GM12878 (cell line): ENCODE data around the gene COL6A3. TPM values are rescaled to one million over a fixed set of nuclear protein-coding genes. Genes with fewer than 3 reads are reported as not detected.

ENCODE experiments used
- ATAC-seq: fragments of 200-7000 bp; cut with Tn5 transposase; 3 replicates; pipeline ENCODE4 v1.9.1; 2020; ENCODE audit warnings: mild to moderate bottlenecking, moderate library complexity
- BruUV-seq: library from RNA; stranded (reverse); fragments of 400-500 nt; replicated peaks from 2 replicates; lab custom pipeline; 2021; lab: Mats Ljungman, UMichigan
- CTCF ChIA-PET: fragments of 300-600 bp; sonication (Branson Sonifier 250); formaldehyde crosslinking; extraction: SDS; loops from one replicate; lab custom pipeline; 2021; ENCODE audit warnings: inconsistent platforms; lab: Yijun Ruan, JAX
- POLR2A ChIA-PET: fragments of 350-600 bp; formaldehyde crosslinking; extraction: SDS; loops from one replicate; lab custom pipeline; 2021; ENCODE audit warnings: inconsistent platforms; lab: Charles Lee
- RAD21 ChIA-PET: fragments of 300-600 bp; sonication (Branson Sonifier 250); formaldehyde crosslinking; loops from one replicate; lab custom pipeline; 2023; ENCODE audit warnings: antibody characterized with exemption; ENCODE audit not compliant: unreplicated experiment; lab: Charles Lee
- SMC1A ChIA-PET: fragments of 300-600 bp; sonication (Branson Sonifier 250); formaldehyde crosslinking; loops from one replicate; lab custom pipeline; 2023; ENCODE audit not compliant: unreplicated experiment, uncharacterized antibody; lab: Charles Lee
- DNase-seq: peaks from one replicate; pipeline ENCODE4 v3.0.0-alpha.2; 2011; ENCODE audit warnings: low read depth, low spot score
- FAIRE-seq: peaks from 3 replicates; lab custom pipeline; 2011; peaks lifted over from hg19 to GRCh38; lab: Jason Lieb, UNC
- H2AFZ ChIP-seq: 2 replicates; pipeline ENCODE4 v1.6.0; 2011; ENCODE audit warnings: low read depth, low read length, control low read depth; ENCODE audit not compliant: control insufficient read depth
- H3K27ac ChIP-seq: 2 replicates; pipeline ENCODE4 v1.5.1; 2011; ENCODE audit warnings: control low read depth; ENCODE audit not compliant: control insufficient read depth, insufficient read depth
- H3K27me3 ChIP-seq, 2 experiments: replicated peaks in 1 of 2; 2 replicates each; pipeline versions ENCODE4 v1.6.0 to v1.6.1; 2011; ENCODE audit warnings: low read length in 1 of 2; ENCODE audit not compliant: control insufficient read depth in 2 of 2, insufficient read depth in 2 of 2
- H3K36me3 ChIP-seq, 2 experiments: 2 replicates each; pipeline ENCODE4 v1.5.1; 2011; ENCODE audit warnings: low read length in 1 of 2; ENCODE audit not compliant: control insufficient read depth in 2 of 2, insufficient read depth in 2 of 2
- H3K4me1 ChIP-seq: 2 replicates; pipeline ENCODE4 v1.6.1; 2011; ENCODE audit warnings: mild to moderate bottlenecking, low read length, moderate library complexity, mixed read lengths; ENCODE audit not compliant: control insufficient read depth, insufficient read depth
- H3K4me2 ChIP-seq: 2 replicates; pipeline ENCODE4 v1.6.0; 2011; ENCODE audit warnings: control low read depth; ENCODE audit not compliant: control insufficient read depth, insufficient read depth
- H3K4me3 ChIP-seq: fragments of 200-600 bp; sonication (generic); 2 replicates; pipeline ENCODE4 v1.5.1; 2016
- H3K79me2 ChIP-seq: 2 replicates; pipeline ENCODE4 v1.6.0; 2011; ENCODE audit warnings: low read length; ENCODE audit not compliant: control insufficient read depth, insufficient read depth
- H3K9ac ChIP-seq: 2 replicates; pipeline ENCODE4 v1.8.0; 2011; ENCODE audit warnings: low read length, control low read depth, mixed read lengths; ENCODE audit not compliant: control insufficient read depth, insufficient read depth
- H3K9me3 ChIP-seq: replicated peaks from 3 replicates; pipeline ENCODE4 v1.5.1; 2011; ENCODE audit warnings: mild to moderate bottlenecking, low read length; ENCODE audit not compliant: control insufficient read depth, insufficient read depth
- H4K20me1 ChIP-seq: 2 replicates; pipeline ENCODE4 v1.6.0; 2011; ENCODE audit not compliant: control insufficient read depth, insufficient read depth
- CHD4 ChIP-seq: fragments of 200-600 bp; sonication (generic); IDR thresholded peaks from 2 replicates; pipeline ENCODE4 v1.6.1; 2016; ENCODE audit warnings: mild to moderate bottlenecking
- E2F8 ChIP-seq: fragments of 450-650 bp; IDR thresholded peaks from 2 replicates; pipeline ENCODE4 v1.6.1; 2018; ENCODE audit warnings: mild to moderate bottlenecking, low read depth, moderate library complexity; ENCODE audit not compliant: partially characterized antibody
- FOXK2 ChIP-seq: fragments of 450-650 bp; IDR thresholded peaks from 2 replicates; pipeline ENCODE4 v1.6.1; 2017; ENCODE audit warnings: mild to moderate bottlenecking, moderate library complexity
- HCFC1 ChIP-seq: fragments of 150-350 bp; IDR thresholded peaks from 2 replicates; pipeline ENCODE4 v1.6.1; 2014; ENCODE audit warnings: low read length
- HDAC2 ChIP-seq: fragments of 200-600 bp; sonication (generic); IDR thresholded peaks from 2 replicates; pipeline ENCODE4 v1.6.1; 2017
- JUND ChIP-seq: IDR thresholded peaks from 2 replicates; pipeline ENCODE4 v1.6.1; 2012; ENCODE audit warnings: low read depth, mild to moderate bottlenecking, low read length, improper control_type of control experiment, moderate library complexity
- KLF5 ChIP-seq: fragments of 450-650 bp; IDR thresholded peaks from 2 replicates; pipeline ENCODE4 v1.6.1; 2014; ENCODE audit warnings: mild to moderate bottlenecking; ENCODE audit not compliant: partially characterized antibody
- NBN ChIP-seq: fragments of 450-650 bp; IDR thresholded peaks from 2 replicates; pipeline ENCODE4 v1.6.1; 2016
- NFYA ChIP-seq: IDR thresholded peaks from 2 replicates; pipeline ENCODE4 v1.6.1; 2011; ENCODE audit warnings: low read depth, mild to moderate bottlenecking, low read length, improper control_type of control experiment, borderline replicate concordance
- PAX8 ChIP-seq: fragments of 450-650 bp; IDR thresholded peaks from 2 replicates; pipeline ENCODE4 v1.6.1; 2017; ENCODE audit warnings: mild to moderate bottlenecking, moderate library complexity
- POLR2AphosphoS5 ChIP-seq: IDR thresholded peaks from 2 replicates; pipeline ENCODE4 v1.6.1; 2011; ENCODE audit warnings: mild to moderate bottlenecking, low read length, inconsistent platforms
- RAD21 ChIP-seq: IDR thresholded peaks from 2 replicates; pipeline ENCODE4 v1.6.1; 2011; ENCODE audit warnings: mild to moderate bottlenecking, low read depth, low read length, moderate library complexity; ENCODE audit not compliant: insufficient read depth
- REST ChIP-seq: IDR thresholded peaks from 2 replicates; pipeline ENCODE4 v1.6.1; 2012; ENCODE audit warnings: mild to moderate bottlenecking, low read depth, low read length
- SMAD1 ChIP-seq: fragments of 450-650 bp; IDR thresholded peaks from 2 replicates; pipeline ENCODE4 v1.6.1; 2018; ENCODE audit warnings: mild to moderate bottlenecking, low read depth; ENCODE audit not compliant: partially characterized antibody
- SMAD5 ChIP-seq: IDR thresholded peaks from 2 replicates; pipeline ENCODE4 v1.6.1; 2016; ENCODE audit warnings: antibody characterized with exemption, low read depth
- SP1 ChIP-seq: IDR thresholded peaks from one replicate; pipeline ENCODE4 v1.6.1; 2011; ENCODE audit warnings: low read depth, low read length
- SUZ12 ChIP-seq: fragments of 200-600 bp; sonication (generic); IDR thresholded peaks from one replicate; pipeline ENCODE4 v1.6.1; 2018; ENCODE audit warnings: antibody characterized with exemption, mild to moderate bottlenecking; ENCODE audit not compliant: unreplicated experiment
- YBX1 ChIP-seq: fragments of 450-650 bp; IDR thresholded peaks from 2 replicates; pipeline ENCODE4 v1.6.1; 2016; ENCODE audit warnings: antibody characterized with exemption
- ZNF274 ChIP-seq: IDR thresholded peaks from one replicate; pipeline ENCODE4 v1.8.0; 2011; ENCODE audit not compliant: insufficient read length, insufficient read depth
- ZNF384 ChIP-seq: IDR thresholded peaks from 2 replicates; pipeline ENCODE4 v1.6.1; 2012; ENCODE audit warnings: low read depth, mild to moderate bottlenecking, low read length, improper control_type of control experiment, borderline replicate concordance
- WGBS: methylation state at CpG from one replicate; pipeline ENCODE4 v1.1.6; 2016; ENCODE audit warnings: low lambda C conversion rate; ENCODE audit not compliant: insufficient replicate concordance, insufficient coverage; ENCODE audit errors: missing lambda C conversion rate; 5-methylcytosine and 5-hydroxymethylcytosine counted together
- in situ Hi-C: fragments of 300-500 bp; cut with MboI; formaldehyde crosslinking; loops from 9 replicates; pipeline ENCODE4 v1.14.3; 2018; ENCODE audit warnings: mixed read lengths
- intact Hi-C: fragments of 100-400 bp; cut with micrococcal nuclease; formaldehyde crosslinking; loops from one replicate; pipeline ENCODE4 v1.14.2; 2022; ENCODE audit not compliant: unreplicated experiment
- polyA plus RNA-seq, 11 experiments: library from polyadenylated mRNA; depleted of rRNA in 4 of 11; unstranded in 6 of 11; stranded (reverse) in 5 of 11; fragments of >200 nt; fragmentation: Nextera tagmentation in 4 of 11; fragmentation: Illumina TruSeq in 1 of 11; extraction: Ambion mirVana in 4 of 11; extraction: Trizol in 1 of 11; gene quantifications; 1 replicate in 1 of 11; 2 replicates in 10 of 11; pipeline versions ENCODE4 v1.2.1 to v1.2.3, GENCODE V29; 2011 to 2016; ENCODE audit warnings: inconsistent platforms in 2 of 11, missing spikeins in 2 of 11, low read depth in 1 of 11
- total RNA-seq, 4 experiments: library from RNA; depleted of rRNA in 3 of 4; stranded (reverse); fragments of >200 nt in 3 of 4; fragmentation: Illumina TruSeq in 1 of 4; extraction: Trizol in 1 of 4; gene quantifications; 2 replicates each; pipeline versions ENCODE4 v1.2.1 to v1.2.3, GENCODE V29; 2013 to 2021

COL6A3 gene
- total and polyA plus RNA-seq, 10 of the 15 experiments (the other 5 are each of a cell fraction or from before 2014, with no cell fraction given), result 0.01 to 0.51 (median 0.09) TPM; not detected in 4

GRCh38 chr2:237297421-237298150 is 116.4 kb downstream of the COL6A3 start (continued):
- no peak for TF ChIP-seq REST
- TF ChIP-seq KLF5, result no peak
- no peak for TF ChIP-seq HDAC2
- no peak for TF ChIP-seq YBX1
- no peak for TF ChIP-seq CHD4
- TF ChIP-seq RAD21, result no peak
- TF ChIP-seq POLR2AphosphoS5, result no peak
- TF ChIP-seq FOXK2, result no peak

- Histone ChIP-seq H4K20me1 (no peaks in the 10 kb centered on the region), H3K9ac (no peak overlapping the region), H3K4me1 (no peaks in the 10 kb centered on the region), H3K9me3 (no peaks in the 10 kb centered on the region; the same call in 2 of the 3 replicates), H3K4me3 (no peak overlapping the region), H2AFZ (no peak overlapping the region), H3K4me2 (no peak overlapping the region), H3K27me3 (peaks cover 0 to 3% of the 10 kb centered on the region in 2 experiments; a peak in 2 of 4 replicates), H3K79me2 (no peaks in the 10 kb centered on the region), H3K36me3 (no peaks in the 10 kb centered on the region), H3K27ac (no peak overlapping the region)
- in situ Hi-C loops, result no loop called here
- ChIA-PET RAD21 (no interaction called here), POLR2A (no interaction called here), SMC1A (no interaction called here), CTCF (no interaction called here)
- DNase-seq, result no peak
- WGBS, result 0% methylated on average over 2 of the region's 2 CpGs
- intact Hi-C loops, result no loop called here
- FAIRE-seq, result no peak
- no peak for ATAC-seq
- no TSS peak for BruUV-seq
- TF ChIP-seq SMAD1, result no peak
- no peak for TF ChIP-seq PAX8
- no peak for TF ChIP-seq SMAD5
- TF ChIP-seq NFYA, result no peak
- no peak for TF ChIP-seq SUZ12
- TF ChIP-seq HCFC1, result no peak
- no peak for TF ChIP-seq E2F8
- TF ChIP-seq JUND, result no peak
- TF ChIP-seq SP1, result no peak
- no peak for TF ChIP-seq ZNF274
- no peak for TF ChIP-seq NBN
- no peak for TF ChIP-seq ZNF384
- no peak for TF ChIP-seq CHD4
These were observed 117.2 kb downstream of the COL6A3 start for GRCh38 chr2:237296756-237297155.
